MV-4-11 (cell line): ENCODE measurements around the gene MOB3C.
A peak's percentile ranks its signal among the peaks of the same experiment; 100 is the strongest.

Source experiments
- DNase-seq: peaks from one replicate; lab custom pipeline; 2025; lab: John Stamatoyannopoulos, UW

The MOB3C gene

GRCh38 chr1:46606255-46606965 lies 10.2 kb downstream of the MOB3C start:
- DNase-seq, result no peak

GRCh38 chr1:46605232-46605631 lies 11.4 kb downstream of the MOB3C start:
- peak; percentile 36 for DNase-seq

- DNase-seq, result peak; percentile 89
Observed at GRCh38 chr1:46603858-46604549, 12.6 kb downstream of the MOB3C start, which contains the start of gene MKNK1. Gene MKNK1, minus strand, starts transcription at chr1:46604268. Its CDS starts 20,941 bp downstream, at chr1:46583327.

- no peak for DNase-seq
Observed at GRCh38 chr1:46603481-46603857, 13.1 kb downstream of the MOB3C start.

GRCh38 chr1:46601257-46602007 lies 15.2 kb downstream of the MOB3C start:
- DNase-seq, result no peak

GRCh38 chr1:46599059-46599970 lies 17.3 kb downstream of the MOB3C start:
- peak; percentile 23 for DNase-seq

GRCh38 chr1:46596846-46597245 lies 19.8 kb downstream of the MOB3C start:
- DNase-seq, result no peak

GRCh38 chr1:46596036-46596435 lies 20.6 kb downstream of the MOB3C start:
- no peak for DNase-seq

GRCh38 chr1:46595127-46595526 lies 21.5 kb downstream of the MOB3C start:
- DNase-seq, result peak; percentile 98

GRCh38 chr1:46594063-46594462 lies 22.5 kb downstream of the MOB3C start:
- DNase-seq, result peak; percentile 41

GRCh38 chr1:46592823-46593222 lies 23.8 kb downstream of the MOB3C start:
- no peak for DNase-seq

GRCh38 chr1:46589529-46589928 lies 27.1 kb downstream of the MOB3C start:
- no peak for DNase-seq

GRCh38 chr1:46587069-46587468 lies 29.5 kb downstream of the MOB3C start:
- peak; percentile 99 for DNase-seq

- DNase-seq, result no peak
Observed at GRCh38 chr1:46585312-46585938, 31.2 kb downstream of the MOB3C start.

- no peak for DNase-seq
Observed at GRCh38 chr1:46583494-46583893, 33.1 kb downstream of the MOB3C start.

GRCh38 chr1:46582972-46583371 lies 33.6 kb downstream of the MOB3C start:
- no peak for DNase-seq

GRCh38 chr1:46581681-46582455 lies 34.7 kb downstream of the MOB3C start:
- DNase-seq, result peak; percentile 95

GRCh38 chr1:46580140-46580903 lies 36.3 kb downstream of the MOB3C start:
- peak; percentile 94 for DNase-seq

- peak; percentile 29 for DNase-seq
Observed at GRCh38 chr1:46577671-46578070, 38.9 kb downstream of the MOB3C start.

- no peak for DNase-seq
Observed at GRCh38 chr1:46576596-46576995, 40.0 kb downstream of the MOB3C start.
